ENCODE data around the gene AKIRIN1.

The AKIRIN1 gene

DNA sequence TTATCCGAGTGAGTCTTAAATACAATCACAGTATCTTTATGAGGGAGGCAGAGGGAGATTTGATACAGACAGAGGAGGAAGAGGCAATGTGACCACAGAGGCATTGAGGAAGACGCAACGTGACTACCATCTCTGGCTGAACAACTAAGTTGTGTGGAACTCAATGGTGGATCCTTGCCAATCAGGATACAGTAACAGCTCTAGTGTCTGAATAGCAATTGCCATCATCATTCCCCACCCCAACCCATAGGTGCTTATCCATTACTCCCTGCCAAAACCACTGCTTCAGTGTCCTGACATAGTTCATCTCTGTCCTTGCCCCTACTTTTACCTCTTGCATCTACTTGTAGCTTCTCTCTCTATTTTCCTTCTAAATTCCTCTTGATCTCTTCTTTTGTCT lies 29.0 kb upstream of the AKIRIN1 start:
- TF ChIP-seq, protein P1, sequence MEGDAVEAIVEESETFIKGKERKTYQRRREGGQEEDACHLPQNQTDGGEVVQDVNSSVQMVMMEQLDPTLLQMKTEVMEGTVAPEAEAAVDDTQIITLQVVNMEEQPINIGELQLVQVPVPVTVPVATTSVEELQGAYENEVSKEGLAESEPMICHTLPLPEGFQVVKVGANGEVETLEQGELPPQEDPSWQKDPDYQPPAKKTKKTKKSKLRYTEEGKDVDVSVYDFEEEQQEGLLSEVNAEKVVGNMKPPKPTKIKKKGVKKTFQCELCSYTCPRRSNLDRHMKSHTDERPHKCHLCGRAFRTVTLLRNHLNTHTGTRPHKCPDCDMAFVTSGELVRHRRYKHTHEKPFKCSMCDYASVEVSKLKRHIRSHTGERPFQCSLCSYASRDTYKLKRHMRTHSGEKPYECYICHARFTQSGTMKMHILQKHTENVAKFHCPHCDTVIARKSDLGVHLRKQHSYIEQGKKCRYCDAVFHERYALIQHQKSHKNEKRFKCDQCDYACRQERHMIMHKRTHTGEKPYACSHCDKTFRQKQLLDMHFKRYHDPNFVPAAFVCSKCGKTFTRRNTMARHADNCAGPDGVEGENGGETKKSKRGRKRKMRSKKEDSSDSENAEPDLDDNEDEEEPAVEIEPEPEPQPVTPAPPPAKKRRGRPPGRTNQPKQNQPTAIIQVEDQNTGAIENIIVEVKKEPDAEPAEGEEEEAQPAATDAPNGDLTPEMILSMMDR (IDR thresholded peaks at IDR 0.05), result no peak

DNA sequence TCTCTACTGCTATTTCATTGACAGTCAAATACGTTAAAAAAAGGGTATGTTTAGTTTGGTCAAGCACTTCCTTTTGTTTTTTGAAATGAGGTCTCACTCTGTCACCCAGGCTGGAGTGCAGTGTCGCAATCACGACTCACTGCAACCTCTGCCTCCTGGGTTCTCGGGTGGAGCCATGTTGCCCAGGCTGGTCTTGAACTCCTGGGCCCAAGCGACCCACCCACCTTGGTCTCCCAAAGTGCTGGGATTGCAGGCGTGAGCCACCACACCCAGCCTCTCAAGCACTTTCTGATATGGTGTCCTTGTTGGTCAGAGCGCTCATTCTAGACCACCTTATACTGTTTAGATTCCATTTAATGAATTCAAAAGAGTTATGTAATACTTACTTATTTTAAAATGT lies 28.5 kb upstream of the AKIRIN1 start:
- TF ChIP-seq, protein P1 (IDR thresholded peaks at IDR 0.05), result no peak

DNA sequence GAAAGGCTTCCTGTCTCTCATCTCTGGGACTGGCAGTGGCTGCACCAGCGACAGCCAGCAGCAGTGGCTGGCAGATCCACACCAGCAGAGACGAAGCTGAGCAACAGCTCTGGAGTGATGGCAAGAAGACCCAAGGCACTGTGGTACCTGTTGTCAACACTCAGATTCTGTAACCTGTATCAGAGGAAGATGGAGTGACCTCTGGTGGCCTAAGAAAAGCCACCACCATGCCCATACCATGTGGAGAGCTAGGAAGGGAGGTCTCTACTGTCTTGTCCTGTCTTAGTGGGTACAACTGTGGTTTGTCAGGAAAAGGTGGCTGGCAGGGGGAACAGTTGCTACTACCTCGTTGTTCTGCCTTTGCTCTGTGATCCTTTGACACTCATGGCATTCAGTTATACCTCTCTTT lies 26.9 kb upstream of the AKIRIN1 start:
- TF ChIP-seq, protein P1 (IDR thresholded peaks at IDR 0.05), result peak; percentile 33; the same call in 1 of the 2 replicates

DNA sequence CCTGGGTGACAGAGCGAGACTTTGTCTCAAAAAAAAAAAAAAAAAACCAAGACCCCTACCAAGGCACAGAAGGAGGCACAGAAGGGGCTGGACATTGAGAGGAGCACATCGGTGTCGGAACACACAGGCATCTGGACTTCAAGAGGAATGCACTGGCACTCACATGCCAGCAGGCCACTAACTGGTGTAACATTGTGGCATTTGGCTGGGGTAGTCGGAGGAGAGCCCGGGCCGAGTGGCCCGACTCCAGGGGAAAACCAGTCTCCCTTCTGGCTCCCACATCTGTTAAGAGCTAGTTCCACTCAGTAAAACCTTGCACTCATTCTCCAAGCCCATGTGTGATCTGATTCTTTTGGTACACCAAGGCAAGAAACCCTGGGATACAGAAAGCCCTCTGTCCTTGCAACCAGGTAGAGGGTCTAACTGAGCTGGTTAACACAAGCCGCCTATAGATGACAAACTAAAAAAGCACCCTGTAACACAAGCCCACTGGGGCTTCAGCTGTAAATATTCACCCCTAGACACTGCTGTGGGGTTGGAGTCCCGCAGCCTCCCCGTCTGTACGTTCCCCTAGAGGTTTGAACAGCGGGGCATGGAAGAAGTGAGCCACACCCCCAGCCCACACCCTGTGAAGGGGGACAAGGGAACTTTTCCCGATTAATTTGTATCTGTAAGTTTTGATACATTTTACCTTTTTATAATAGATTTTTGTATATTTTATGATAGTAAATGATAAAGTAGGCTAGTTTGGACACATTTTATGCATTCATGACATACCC lies 17.2 kb upstream of the AKIRIN1 start:
- TF ChIP-seq, protein P1 (IDR thresholded peaks at IDR 0.05), result no peak

DNA sequence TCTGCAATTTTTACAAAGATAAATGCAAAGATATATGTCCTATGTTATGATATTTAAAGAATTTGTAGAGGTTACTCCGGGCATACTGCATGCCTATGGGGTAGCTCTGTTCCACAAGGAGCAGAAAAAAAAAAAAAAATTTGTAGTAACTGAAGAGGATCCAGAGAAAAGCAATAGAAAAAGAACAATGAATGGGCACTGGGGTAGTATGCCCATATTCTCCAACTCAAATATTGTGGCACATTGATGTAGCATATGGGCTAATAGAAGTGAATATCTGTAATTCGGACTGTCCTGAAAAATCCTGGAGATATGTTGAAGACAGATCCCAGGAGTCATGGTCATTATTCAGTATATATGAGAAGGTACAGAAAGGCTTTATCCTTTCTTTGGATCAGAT lies 1.1 kb upstream of the AKIRIN1 start:
- TF ChIP-seq, protein P1 (IDR thresholded peaks at IDR 0.05), result no peak

DNA sequence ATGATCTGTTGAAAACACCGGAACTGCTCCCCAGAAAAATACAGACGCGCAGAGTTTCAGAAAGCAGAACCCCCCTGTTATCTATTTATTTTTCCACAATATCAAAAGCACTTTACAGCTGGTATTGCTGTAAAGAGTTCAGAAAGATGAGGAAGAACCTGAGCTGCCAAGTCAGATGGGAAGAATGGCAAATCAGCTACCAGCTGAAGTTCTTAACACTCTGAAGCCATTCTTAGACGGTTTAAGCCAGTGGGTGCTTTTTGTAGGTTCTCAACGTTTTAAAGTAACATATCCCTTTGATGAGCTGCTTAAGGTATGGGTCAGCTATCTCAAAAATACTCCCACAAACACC lies 714 bp upstream of the AKIRIN1 start:
- TF ChIP-seq, protein P1 (IDR thresholded peaks at IDR 0.05), result no peak

DNA sequence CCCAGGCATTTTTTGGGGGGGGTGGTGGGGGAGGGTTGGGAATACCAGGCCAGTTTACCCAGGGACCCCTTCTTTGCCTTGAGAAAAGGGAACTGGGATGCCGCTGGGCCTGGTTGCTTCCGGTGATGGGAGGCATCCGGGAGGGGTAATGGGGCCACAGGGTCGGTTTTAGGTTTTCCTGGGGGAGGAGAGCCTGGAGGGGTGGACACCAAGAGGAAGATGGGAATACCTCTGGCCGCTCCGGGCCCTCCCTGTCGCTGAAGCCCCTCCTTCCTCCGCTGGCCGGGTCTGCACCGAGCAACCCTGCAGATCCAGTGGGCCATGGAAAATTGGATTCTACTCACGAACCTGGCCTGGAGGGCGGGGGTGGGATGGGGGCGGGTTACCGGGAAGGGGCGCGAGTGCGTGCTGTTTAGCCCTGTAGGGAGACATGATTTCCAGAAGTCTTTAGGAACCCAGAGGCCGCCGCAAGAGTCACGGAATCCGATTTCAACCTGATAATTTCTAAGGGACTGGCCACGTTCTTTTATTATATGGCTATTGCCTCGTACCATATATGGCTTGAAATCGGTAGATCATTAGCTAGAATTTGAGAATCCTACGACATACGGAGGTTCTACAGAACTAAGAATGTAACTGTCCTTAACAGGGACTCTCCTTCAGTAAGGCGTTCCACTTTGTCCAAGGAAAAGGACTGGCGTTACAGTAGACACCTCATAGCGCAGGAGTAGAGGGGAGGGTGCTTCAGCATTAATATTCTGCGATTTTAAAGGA lies 749 bp downstream of the AKIRIN1 start:
- TF ChIP-seq, protein P1 (IDR thresholded peaks at IDR 0.05), result no peak
